IPS-NIHi7 (cell line): ENCODE results near the gene GSTCD.

Experiments
- DNase-seq: peaks from one replicate; pipeline ENCODE4 v3.0.0; 2012; ENCODE audit warnings: mixed read lengths; ENCODE audit errors: extremely low spot score

GSTCD gene

DNA sequence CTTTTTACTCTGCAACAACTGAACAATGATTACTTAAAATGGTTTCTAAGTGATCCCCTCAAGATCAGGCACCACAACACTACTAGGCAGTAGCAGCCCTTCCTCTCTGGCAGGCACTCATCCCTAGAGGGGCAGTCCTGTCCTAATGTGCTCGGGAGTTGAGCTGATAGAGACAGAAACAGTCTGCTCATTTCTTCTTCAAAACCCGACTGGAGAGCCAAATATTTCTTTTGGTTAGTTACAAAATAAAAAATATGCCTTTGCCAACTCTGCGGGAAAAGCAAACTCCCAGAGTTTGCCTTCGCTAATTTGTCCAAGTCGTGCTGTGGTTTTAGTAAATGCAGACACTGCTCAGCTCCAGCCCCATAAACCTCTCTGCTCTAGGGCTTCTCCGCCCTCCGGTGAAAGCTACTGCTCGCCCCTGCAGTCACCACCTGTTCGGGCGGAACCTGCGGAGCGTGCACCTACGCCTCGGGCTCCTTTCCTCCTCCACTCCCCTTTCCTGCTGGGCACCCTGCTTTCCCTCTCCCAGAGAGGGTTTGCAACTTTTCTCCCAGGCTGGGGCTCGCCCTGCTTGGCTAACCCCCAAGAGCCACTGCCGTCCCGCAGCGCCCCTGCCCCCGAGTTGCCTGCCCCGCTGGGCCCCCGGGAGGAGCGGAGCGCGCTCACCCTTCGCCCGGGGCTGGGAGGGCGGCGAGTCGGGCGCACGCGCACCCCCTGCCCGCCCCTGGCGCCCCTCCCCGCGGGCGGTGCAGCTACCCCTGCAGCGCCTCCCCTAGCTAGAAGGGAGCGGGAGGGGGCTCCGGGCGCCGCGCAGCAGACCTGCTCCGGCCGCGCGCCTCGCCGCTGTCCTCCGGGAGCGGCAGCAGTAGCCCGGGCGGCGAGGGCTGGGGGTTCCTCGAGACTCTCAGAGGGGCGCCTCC is 186.3 kb downstream of the GSTCD start, which contains the start of gene NPNT:
Gene NPNT, plus strand, starts transcription at position 812 of the 923 bp plus-strand sequence. CDS start 182 bp downstream, outside the sequence.
- DNase-seq, result peak; percentile 56

DNA sequence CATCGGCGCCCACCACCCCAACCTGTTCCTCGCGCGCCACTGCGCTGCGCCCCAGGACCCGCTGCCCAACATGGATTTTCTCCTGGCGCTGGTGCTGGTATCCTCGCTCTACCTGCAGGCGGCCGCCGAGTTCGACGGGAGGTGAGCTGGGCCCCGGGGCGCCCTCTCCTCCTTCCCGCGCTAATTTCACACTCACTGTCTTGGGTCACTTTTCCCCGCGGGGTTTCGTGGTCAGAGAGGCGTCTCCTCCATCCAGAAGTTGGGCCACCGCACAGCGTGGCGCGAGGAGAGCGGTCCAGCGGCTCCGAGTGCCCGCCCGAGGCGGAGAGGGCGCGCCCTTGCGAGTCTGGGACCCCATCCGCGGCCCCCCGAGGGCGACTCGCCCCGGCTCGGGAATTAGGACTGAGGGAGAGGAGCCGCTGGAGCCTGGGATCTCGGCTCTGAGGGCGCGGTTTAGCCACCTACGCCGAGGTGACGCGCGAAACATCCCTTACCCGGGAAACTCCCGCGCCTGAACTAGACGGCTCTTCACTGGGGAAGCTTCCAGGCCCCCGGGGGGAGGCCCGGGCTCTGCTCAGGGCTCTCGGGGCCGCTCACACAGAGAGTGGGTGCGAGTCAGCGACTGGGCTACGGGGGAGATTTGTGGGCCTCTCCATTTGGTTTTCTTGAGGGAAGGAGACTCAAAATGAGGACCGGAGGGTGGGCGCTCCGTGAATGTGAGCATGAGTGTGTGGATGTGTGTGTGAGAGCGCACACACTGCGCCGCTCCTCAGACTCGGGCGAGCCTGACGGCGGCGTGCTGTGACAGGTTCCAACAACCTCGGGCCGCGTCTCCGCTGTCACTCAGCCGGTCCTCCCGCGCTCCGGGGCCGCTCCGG is 187.2 kb downstream of the GSTCD start:
- DNase-seq, result peak; percentile 29

DNA sequence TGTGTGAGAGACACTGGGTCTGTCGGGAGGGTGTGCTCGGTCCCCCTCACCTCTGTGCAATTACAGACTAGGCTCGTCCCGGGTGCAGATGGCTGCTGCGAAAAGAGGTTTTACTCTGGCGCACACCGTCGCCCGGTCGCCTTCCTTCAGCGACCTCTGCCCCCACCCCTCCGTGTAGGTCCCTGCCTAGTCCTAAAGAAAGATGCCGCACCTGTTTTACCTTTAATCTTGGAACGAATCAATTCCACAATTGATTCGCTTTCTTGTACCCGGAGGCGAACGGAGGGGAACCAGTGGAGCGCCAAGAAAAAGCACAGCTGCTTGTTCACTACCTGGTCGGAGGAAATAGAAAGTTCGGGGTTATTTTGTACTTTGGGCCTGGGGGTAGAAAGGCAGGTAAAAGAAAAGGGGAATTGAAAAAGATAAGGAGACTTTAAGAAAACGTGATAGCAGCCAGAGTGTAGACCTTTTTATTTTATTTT is 187.9 kb downstream of the GSTCD start:
- peak; percentile 44 for DNase-seq
